ENCODE measurements around the gene BMP6. TPM values are rescaled to one million over a fixed set of nuclear protein-coding genes. Genes with fewer than 3 reads are reported as not detected.

The BMP6 gene
- total RNA-seq, 1 experiment from 2014 or later, result 1.6 TPM

GRCh38 chr6:7762760-7763159, 36.9 kb downstream of the BMP6 start:
- ChIA-PET POLR2A (no interaction called here), CTCF (no interaction called here), RAD21 (ENCODE audit: low non-redundant PET in 1 of 2, low total read pairs in 2 of 2, uncharacterized antibody in 2 of 2, unreplicated experiment in 2 of 2) (no interaction called here)
- Histone ChIP-seq H3K4me2 (ENCODE audit: low read length) (no peak overlapping the region), H3K4me3 (replicated peaks in 1 of 2; ENCODE audit: low read depth in 1 of 2, low read length in 2 of 2) (no peak overlapping the region), H3K4me1 (ENCODE audit: control insufficient read depth in 1 of 2, insufficient read depth in 2 of 2, low read length in 2 of 2) (peaks cover 0 to 9% of the 10 kb centered on the region in 2 experiments; a peak in 2 of 4 replicates), H3K27ac (ENCODE audit: low read depth, low read length) (no peak overlapping the region), H4K20me1 (ENCODE audit: insufficient read depth) (no peaks in the 10 kb centered on the region), H3K9me2 (ENCODE audit: insufficient read depth) (no peaks in the 10 kb centered on the region), H3K79me2 (ENCODE audit: insufficient read depth, low read length) (no peaks in the 10 kb centered on the region), H3K27me3 (ENCODE audit: insufficient read depth, low read length) (0 out of 2 replicates have a peak, but pooled peaks cover 13% of the 10 kb centered on the region), H3K9me3 (ENCODE audit: control insufficient read depth in 1 of 2, insufficient read depth in 1 of 2, low read depth in 1 of 2, low read length in 2 of 2) (no peaks in the 10 kb centered on the region), H2AFZ (ENCODE audit: low read depth, low read length, poor library complexity, severe bottlenecking) (no peak overlapping the region), H3K9ac (ENCODE audit: low read length) (no peak overlapping the region), H3K36me3 (ENCODE audit: control insufficient read depth in 1 of 2, insufficient read depth in 2 of 2, low read length in 2 of 2) (no peaks in the 10 kb centered on the region)
- TF ChIP-seq ZNF274 (IDR thresholded peaks at IDR 0.05; ENCODE audit: low read depth, low read length) (no peak), SIN3A (IDR thresholded peaks at IDR 0.05; ENCODE audit: low read depth) (no peak), ATF3 (IDR thresholded peaks at IDR 0.05) (no peak), ZBTB33 (IDR thresholded peaks at IDR 0.05; ENCODE audit: extremely low read depth, insufficient replicate concordance, low read length) (no peak), JUND (IDR thresholded peaks at IDR 0.05) (no peak)
- DNase-seq (ENCODE audit: low read depth, low spot score), result no peak
- intact Hi-C loops (cut with micrococcal nuclease), result no loop called here
- ATAC-seq, result no peak
- BruUV-seq (replicated peaks), result no TSS peak

- POLR2A ChIA-PET, result no interaction called here
- RAD21 ChIA-PET (ENCODE audit: low non-redundant PET in 1 of 2, low total read pairs in 2 of 2, uncharacterized antibody in 2 of 2, unreplicated experiment in 2 of 2), result no interaction called here
- peaks cover 0 to 1% of the 10 kb centered on the region in 2 experiments; a peak in 2 of 4 replicates for H3K4me1 ChIP-seq (ENCODE audit: control insufficient read depth in 1 of 2, insufficient read depth in 2 of 2, low read length in 2 of 2)
- H3K79me2 ChIP-seq (ENCODE audit: insufficient read depth, low read length), result no peaks in the 10 kb centered on the region
- intact Hi-C loops (cut with micrococcal nuclease), result no loop called here
- H3K36me3 ChIP-seq (ENCODE audit: control insufficient read depth in 1 of 2, insufficient read depth in 2 of 2, low read length in 2 of 2), result no peaks in the 10 kb centered on the region
- H3K4me3 ChIP-seq (replicated peaks in 1 of 2; ENCODE audit: low read depth in 1 of 2, low read length in 2 of 2), result no peak overlapping the region
- no peaks in the 10 kb centered on the region for H4K20me1 ChIP-seq (ENCODE audit: insufficient read depth)
- no peaks in the 10 kb centered on the region for H3K9me2 ChIP-seq (ENCODE audit: insufficient read depth)
- no peaks in the 10 kb centered on the region for H3K9me3 ChIP-seq (ENCODE audit: control insufficient read depth in 1 of 2, insufficient read depth in 1 of 2, low read depth in 1 of 2, low read length in 2 of 2)
- TF ChIP-seq MAX (IDR thresholded peaks at IDR 0.05), result no peak
- CTCF ChIA-PET, result no interaction called here
- H3K4me2 ChIP-seq (ENCODE audit: low read length), result no peak overlapping the region
- H3K27me3 ChIP-seq (ENCODE audit: insufficient read depth, low read length), result 0 out of 2 replicates have a peak, but pooled peaks cover 3% of the 10 kb centered on the region
- no peak overlapping the region for H2AFZ ChIP-seq (ENCODE audit: low read depth, low read length, poor library complexity, severe bottlenecking)
- H3K9ac ChIP-seq (ENCODE audit: low read length), result no peak overlapping the region
- H3K27ac ChIP-seq (ENCODE audit: low read depth, low read length), result no peak overlapping the region
- BruUV-seq (replicated peaks), result no TSS peak
- DNase-seq (ENCODE audit: low read depth, low spot score), result no peak
- ATAC-seq, result no peak
These were observed 38.0 kb downstream of the BMP6 start for GRCh38 chr6:7763881-7764280.

Measured in HCT116 (cell line).